ENCODE data around the gene PLSCR1.

Gene PLSCR1
- 11.6 to 18.2 reads per million in 2 donors for total RNA-seq

- DNase-seq: peak; percentile 41
These were observed at the start of gene PLSCR1 for GRCh38 chr3:146544002-146544928. Gene PLSCR1 (minus strand): TSS chr3:146544607. CDS start chr3:146536552, 8,055 bp downstream.

- no peak for DNase-seq
These were observed 49.4 kb upstream of the PLSCR1 start for GRCh38 chr3:146593776-146594175.

GRCh38 chr3:146590521-146590920 is 46.1 kb upstream of the PLSCR1 start:
- no peak for DNase-seq

GRCh38 chr3:146589899-146590508 is 45.6 kb upstream of the PLSCR1 start:
- no peak for DNase-seq

GRCh38 chr3:146585156-146585555 is 40.7 kb upstream of the PLSCR1 start:
- DNase-seq: no peak

- no peak for DNase-seq
These were observed 37.6 kb upstream of the PLSCR1 start for GRCh38 chr3:146581951-146582467.

GRCh38 chr3:146581080-146581601 is 36.7 kb upstream of the PLSCR1 start:
- no peak for DNase-seq

GRCh38 chr3:146577662-146578061 is 33.3 kb upstream of the PLSCR1 start:
- peak; percentile 10 for DNase-seq

GRCh38 chr3:146575636-146576035 is 31.2 kb upstream of the PLSCR1 start:
- DNase-seq: no peak

GRCh38 chr3:146574173-146574572 is 29.8 kb upstream of the PLSCR1 start:
- DNase-seq: no peak

GRCh38 chr3:146569314-146569713 is 24.9 kb upstream of the PLSCR1 start:
- DNase-seq: no peak

GRCh38 chr3:146566138-146566537 is 21.7 kb upstream of the PLSCR1 start:
- DNase-seq: no peak

- no peak for DNase-seq
These were observed 17.5 kb upstream of the PLSCR1 start for GRCh38 chr3:146561879-146562278.

GRCh38 chr3:146561463-146561862 is 17.1 kb upstream of the PLSCR1 start:
- no peak for DNase-seq

GRCh38 chr3:146560678-146561077 is 16.3 kb upstream of the PLSCR1 start:
- DNase-seq: no peak

- no peak for DNase-seq
These were observed 15.0 kb upstream of the PLSCR1 start for GRCh38 chr3:146559388-146559787.

GRCh38 chr3:146558781-146559180 is 14.4 kb upstream of the PLSCR1 start:
- DNase-seq: no peak

GRCh38 chr3:146557745-146558144 is 13.3 kb upstream of the PLSCR1 start:
- DNase-seq: no peak

- no peak for DNase-seq
These were observed 10.9 kb upstream of the PLSCR1 start for GRCh38 chr3:146555311-146555710.

- no peak for DNase-seq
These were observed 9.8 kb upstream of the PLSCR1 start for GRCh38 chr3:146554151-146554760.

- no peak for DNase-seq
These were observed 6.5 kb upstream of the PLSCR1 start for GRCh38 chr3:146550743-146551510.

- no peak for DNase-seq
These were observed 5.7 kb upstream of the PLSCR1 start for GRCh38 chr3:146550070-146550615.

Data from T-helper 9 cell (primary cell).